NCI-H128 (cell line): ENCODE measurements around the gene FOXA2.

Experiments
- DNase-seq: peaks from one replicate; lab custom pipeline; 2025; ENCODE audit not compliant: unreplicated experiment; lab: John Stamatoyannopoulos, UW

The FOXA2 gene

GRCh38 chr20:22584922-22585785 is 782 bp upstream of the FOXA2 start:
- DNase-seq = no peak

- peak; percentile 39 for DNase-seq
These were observed 425 bp downstream of the FOXA2 start for GRCh38 chr20:22583773-22584521.

DNA sequence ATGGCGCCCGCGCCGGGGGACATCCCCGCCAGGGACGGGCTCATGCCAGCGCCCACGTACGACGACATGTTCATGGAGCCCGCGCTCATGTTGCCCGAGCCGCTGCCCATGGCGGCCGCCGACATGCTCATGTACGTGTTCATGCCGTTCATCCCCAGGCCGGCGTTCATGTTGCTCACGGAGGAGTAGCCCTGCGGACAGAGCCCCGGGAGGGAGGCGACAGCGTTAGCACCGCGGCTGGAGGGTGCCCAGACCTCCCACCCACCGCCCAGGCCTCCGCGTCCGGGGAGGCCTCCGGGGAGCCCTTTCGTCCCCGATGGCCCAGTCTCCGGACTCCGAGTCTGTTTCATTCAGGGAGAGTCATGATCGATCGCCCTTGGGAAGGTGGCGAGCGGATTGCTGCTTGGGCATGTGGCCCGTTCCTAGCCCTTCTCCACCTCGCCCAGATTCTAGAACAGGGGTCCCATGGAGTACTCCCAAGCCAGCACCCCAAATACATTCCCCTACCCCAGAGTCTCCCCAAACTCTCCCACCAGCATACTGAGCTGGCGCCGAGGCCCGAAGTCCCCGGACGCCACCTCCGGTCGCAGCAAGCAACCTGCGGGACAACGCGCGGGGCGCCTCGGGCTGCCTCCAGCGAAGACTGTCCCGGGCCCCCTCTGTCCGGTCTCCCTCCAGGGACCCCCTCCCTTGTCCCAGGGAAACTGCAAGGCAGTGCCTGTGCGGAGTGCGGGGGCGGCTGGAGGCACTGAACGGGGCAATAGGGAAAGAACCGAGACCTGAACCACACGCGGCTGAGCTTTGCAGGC is 1.2 kb downstream of the FOXA2 start:
- no peak for DNase-seq

GRCh38 chr20:22582386-22582963 is 1.9 kb downstream of the FOXA2 start:
- no peak for DNase-seq

DNA sequence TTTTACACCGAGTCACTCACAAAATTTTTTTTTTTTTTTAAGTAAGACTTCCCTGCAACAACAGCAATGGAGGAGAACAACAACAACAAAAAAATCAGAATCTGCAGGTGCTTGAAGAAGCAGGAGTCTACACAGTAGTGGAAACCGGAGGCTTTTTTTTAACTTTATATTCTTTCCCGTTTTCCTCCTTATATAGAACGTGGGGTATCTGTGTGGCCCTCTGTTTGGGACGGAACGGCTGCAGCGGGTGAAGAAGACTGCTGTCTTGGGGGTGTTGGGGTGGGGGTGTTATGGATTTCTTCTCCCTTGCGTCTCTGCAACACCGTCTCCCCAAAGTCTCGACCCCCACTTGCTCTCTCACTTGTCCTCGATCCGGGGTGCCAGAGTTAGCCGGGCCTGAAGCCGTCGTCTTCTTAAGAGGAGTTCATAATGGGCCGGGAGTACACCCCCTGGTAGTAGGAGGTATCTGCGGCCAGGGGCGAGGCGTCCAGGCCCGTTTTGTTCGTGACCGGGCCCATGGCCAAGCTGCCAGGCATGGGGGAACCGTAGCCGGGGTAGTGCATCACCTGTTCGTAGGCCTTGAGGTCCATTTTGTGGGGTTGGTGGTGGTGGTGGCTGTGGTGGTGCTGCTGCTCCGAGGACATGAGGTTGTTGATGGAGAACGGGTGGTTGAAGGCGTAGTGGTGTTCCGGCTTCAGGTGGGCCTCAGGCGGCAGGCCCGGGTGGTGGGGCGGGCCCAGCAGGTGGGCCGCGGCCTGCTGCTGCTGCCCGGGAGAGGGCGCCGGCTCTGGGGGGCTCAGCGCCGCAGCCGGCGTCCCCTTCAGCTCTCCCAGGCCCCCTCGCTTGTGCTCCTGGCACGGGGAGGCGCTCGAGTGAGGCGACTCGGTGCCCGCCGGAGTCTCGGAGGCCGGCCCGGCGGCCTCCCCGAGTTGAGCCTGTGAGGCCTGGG is 2.7 kb downstream of the FOXA2 start:
- DNase-seq = no peak

DNA sequence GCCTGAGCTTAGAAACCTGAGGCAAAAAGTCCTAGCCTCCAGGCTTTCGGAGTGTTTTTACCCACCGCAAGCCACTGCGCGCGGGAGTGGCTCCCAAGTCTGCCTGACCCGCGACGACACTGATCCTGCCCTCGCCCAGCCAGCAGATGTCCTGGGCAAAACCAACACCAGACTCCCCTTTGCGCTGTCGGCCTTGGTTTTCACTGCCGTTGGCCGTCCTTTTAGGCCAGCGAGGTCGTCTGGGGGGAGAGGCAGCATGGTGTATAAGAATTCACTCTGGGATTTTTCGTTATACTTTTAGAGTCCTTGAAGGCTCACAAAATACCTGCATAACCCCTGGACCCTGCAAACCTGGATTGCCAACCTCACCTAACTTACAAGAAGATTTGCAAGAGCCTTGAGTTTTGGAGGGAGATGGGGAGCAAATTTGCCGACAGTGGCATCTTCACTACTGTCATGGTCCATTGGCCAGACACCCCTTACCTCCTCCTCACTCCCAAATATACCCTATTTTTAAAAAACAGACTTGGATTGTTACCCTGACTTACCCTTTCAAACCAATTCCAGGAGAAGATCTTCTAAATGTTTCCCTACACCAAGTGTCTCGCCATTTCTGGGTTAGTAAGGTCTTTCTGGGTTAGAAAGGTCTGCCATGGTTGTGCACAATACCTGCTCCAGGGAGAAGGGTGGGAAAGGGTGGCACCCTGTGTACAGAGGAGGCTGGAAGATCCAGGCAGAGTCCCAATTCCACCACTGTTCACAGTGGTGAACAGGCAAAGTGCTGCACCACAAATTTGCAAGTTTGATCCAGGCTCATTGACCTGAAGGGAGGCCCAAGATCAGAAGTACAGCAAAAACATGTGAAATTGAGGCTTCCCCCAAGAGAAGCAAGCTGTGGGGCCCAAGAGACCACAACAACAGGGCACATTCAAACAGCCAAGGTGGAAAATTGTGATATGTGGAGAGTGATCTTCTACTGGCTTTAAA is 4.4 kb downstream of the FOXA2 start:
- DNase-seq = no peak

GRCh38 chr20:22579119-22579427 is 5.3 kb downstream of the FOXA2 start:
- no peak for DNase-seq

- no peak for DNase-seq
These were observed 5.9 kb downstream of the FOXA2 start for GRCh38 chr20:22578221-22579118.

- no peak for DNase-seq
These were observed 6.7 kb downstream of the FOXA2 start for GRCh38 chr20:22577515-22578220.

DNA sequence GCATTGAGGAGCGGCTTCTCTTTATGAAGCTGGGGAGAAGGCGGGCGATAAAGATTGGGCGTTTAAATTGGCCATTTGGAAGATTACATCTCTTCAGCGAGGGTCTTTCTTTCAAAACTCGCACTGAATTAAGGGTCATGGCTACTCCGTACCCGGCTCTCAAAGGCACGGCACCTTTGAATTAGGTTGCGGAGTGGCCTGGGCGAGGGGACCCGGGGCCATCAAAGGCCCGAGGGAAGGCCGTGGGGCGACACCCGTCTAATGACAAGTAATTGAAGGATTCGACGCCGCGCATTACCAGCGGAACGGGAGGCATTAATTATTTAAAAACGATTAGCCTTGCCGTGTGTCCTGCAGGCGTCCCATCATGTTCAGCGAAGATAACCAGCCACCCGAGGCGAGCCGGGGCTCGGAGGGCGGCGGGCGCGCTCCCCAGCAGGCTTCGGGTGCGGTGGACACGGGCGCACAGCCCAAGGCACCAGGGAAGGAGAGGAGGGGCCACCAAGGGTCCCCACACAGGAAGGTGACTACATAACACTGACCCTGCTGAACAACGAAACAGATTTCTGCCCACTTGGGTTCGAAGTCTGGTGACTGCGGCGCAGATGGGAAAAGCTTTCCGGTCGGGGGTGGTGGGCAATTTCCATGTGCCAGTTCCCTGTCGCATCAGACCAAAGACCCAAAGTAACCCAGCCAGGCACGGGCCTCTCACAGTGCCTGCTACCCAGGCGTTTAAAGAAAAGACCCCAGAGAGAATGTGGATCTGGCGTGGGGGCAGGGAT is 7.4 kb downstream of the FOXA2 start:
- DNase-seq = no peak

- DNase-seq = no peak
These were observed 8.1 kb downstream of the FOXA2 start for GRCh38 chr20:22576273-22576672.

DNA sequence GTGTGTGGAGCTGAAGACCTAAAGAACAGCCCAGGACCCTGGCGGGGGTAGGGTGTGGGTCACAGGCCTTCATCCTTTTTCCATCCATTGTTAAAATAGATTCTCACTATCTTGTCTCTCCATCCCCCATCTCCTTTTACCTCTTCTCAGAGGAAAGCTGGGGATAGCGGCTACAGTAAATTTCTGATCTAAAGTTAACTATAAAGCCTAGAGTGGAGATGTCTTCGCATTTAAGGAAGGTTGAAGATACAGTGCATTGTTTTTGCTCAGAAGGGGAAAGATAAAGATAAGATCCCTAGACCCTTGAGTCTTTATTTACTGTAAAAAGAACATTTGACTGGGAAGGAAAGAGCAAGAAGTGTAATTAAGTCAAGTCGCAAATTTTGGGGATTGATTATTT is 8.6 kb downstream of the FOXA2 start:
- DNase-seq = no peak

DNA sequence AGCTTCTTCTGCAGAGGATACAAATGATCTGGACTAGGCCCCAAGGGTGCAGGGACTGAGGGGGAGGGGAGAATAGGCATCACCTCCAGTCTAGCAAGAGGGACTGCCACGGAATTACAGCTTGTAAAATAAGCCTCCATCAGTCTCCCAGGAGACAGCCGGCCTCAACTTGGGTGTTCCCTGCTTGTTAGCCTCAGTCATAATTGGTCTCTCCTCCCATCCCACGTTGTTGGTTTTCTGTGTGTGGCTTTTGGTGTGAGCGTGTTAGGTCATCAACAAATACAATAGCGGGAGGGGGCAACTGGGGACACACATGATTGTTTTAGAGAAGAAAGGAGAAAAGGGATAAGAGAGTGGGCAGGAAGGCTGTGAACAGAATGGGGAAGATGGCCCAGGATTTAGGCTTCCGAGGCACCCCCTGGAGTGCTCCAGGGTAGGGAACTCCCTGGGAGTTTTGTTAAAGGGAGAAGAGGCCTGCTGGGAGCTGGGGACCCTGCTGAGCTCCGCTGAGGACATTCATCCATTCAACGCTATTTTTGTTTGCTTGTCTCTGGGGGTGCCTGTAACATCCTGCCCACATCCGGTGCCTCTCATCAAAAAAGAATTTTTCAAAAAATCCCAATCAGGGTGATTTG is 9.2 kb downstream of the FOXA2 start:
- DNase-seq = no peak

DNA sequence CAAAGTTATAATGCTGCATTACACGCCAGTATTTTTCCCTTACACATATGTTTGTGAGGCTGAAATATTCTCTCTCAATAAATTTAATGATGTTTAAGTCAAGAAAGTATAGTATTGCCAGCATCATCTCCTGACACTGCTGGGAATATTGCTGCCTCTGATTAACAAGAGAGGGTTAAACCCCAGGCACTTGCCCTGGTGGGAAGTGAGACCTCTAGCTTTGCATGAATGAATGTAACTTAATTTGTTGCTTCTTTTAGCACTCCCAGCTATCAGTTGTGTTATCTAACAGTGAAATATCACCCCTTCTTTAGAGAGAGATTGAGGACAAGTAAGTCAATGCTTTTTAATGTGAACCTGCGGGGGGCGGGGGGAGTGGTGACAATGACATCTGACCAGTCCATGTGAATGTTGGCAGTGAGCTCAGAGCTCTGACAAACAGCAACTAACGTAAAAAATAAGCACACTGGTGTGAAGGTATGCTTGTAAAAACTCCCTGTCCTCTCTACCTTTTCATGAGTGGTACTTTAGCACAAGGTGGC is 9.8 kb downstream of the FOXA2 start:
- no peak for DNase-seq

GRCh38 chr20:22572491-22572890 is 11.9 kb downstream of the FOXA2 start:
- DNase-seq = no peak

- DNase-seq = no peak
These were observed 12.3 kb downstream of the FOXA2 start for GRCh38 chr20:22572023-22572422.
